ENCODE results near the gene GPN2.

DNA sequence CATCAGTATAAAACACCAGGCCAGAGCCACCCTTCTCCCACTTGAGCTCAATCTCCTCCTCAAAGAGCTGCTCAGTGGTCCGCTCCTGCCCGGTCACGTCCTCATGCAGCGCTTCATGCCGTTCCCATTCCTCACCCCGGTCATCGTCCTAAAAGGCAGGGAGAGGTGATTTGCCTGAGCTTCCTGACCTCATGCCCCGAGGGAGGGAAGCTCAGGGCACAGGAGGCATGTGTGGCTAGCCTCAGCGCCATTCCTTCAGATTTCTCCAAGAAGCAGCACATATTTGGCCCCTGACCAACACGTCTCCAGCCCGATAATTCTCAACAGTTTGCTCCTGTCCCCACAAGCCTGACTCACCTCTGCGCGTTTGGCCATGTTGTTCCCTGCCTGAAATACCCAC lies 4.2 kb upstream of the GPN2 start:
- no peak for TF ChIP-seq EZH2 (IDR thresholded peaks at IDR 0.05; ENCODE audit: low read depth)
- TF ChIP-seq, protein P1, sequence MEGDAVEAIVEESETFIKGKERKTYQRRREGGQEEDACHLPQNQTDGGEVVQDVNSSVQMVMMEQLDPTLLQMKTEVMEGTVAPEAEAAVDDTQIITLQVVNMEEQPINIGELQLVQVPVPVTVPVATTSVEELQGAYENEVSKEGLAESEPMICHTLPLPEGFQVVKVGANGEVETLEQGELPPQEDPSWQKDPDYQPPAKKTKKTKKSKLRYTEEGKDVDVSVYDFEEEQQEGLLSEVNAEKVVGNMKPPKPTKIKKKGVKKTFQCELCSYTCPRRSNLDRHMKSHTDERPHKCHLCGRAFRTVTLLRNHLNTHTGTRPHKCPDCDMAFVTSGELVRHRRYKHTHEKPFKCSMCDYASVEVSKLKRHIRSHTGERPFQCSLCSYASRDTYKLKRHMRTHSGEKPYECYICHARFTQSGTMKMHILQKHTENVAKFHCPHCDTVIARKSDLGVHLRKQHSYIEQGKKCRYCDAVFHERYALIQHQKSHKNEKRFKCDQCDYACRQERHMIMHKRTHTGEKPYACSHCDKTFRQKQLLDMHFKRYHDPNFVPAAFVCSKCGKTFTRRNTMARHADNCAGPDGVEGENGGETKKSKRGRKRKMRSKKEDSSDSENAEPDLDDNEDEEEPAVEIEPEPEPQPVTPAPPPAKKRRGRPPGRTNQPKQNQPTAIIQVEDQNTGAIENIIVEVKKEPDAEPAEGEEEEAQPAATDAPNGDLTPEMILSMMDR (conservative IDR thresholded peaks at IDR 0.05): no peak

Data from PC-9 (cell line).